Right atrium auricular region (tissue), 2 donors: ENCODE measurements around the gene EPHA6. TPM values are rescaled to one million over a fixed set of nuclear protein-coding genes. Genes with fewer than 3 reads are reported as not detected.

Experiments
- DNase-seq: peaks from one replicate; pipeline ENCODE4 v3.0.0-alpha.2; 2019; ENCODE audit warnings: low spot score
- H3K27ac ChIP-seq, 2 donors: fragments of 200-600 bp; sonication (generic); 1 replicate in 1 of 2; 2 replicates in 1 of 2; pipeline ENCODE4 v1.5.1; 2016 to 2019
- H3K27me3 ChIP-seq, 2 donors: fragments of 200-600 bp; sonication (generic); one replicate each; pipeline versions ENCODE4 v1.5.1 to v1.6.0; 2017 to 2019
- H3K36me3 ChIP-seq: fragments of 200-600 bp; sonication (generic); one replicate; pipeline ENCODE4 v1.5.1; 2016
- H3K4me1 ChIP-seq, 2 donors: fragments of 200-600 bp; sonication (generic); one replicate each; pipeline versions ENCODE4 v1.5.1 to v1.6.0; 2017 to 2019
- H3K4me3 ChIP-seq, 2 donors: fragments of 200-600 bp; sonication (generic); 1 replicate in 1 of 2; 2 replicates in 1 of 2; pipeline ENCODE4 v1.5.1; 2017 to 2019; ENCODE audit warnings: mild to moderate bottlenecking in 1 of 2, moderate library complexity in 1 of 2
- H3K9me3 ChIP-seq, 2 donors: fragments of 200-600 bp; sonication (generic); one replicate each; pipeline ENCODE4 v1.5.1; 2019
- total RNA-seq, 2 donors: library from RNA; depleted of rRNA; stranded (reverse); fragments of >200 nt; gene quantifications; one replicate each; pipeline ENCODE4 v1.1.0, GENCODE V29; 2016
- TF ChIP-seq, protein P1 (sequence below), 2 donors: fragments of 200-600 bp; sonication (generic); IDR thresholded peaks; one replicate each; pipeline ENCODE4 v1.5.1; 2019; ENCODE audit warnings: antibody characterized with exemption in 2 of 2

EPHA6 gene
- total RNA-seq, 2 donors from 2014 or later = 0.22 to 0.35 TPM

DNA sequence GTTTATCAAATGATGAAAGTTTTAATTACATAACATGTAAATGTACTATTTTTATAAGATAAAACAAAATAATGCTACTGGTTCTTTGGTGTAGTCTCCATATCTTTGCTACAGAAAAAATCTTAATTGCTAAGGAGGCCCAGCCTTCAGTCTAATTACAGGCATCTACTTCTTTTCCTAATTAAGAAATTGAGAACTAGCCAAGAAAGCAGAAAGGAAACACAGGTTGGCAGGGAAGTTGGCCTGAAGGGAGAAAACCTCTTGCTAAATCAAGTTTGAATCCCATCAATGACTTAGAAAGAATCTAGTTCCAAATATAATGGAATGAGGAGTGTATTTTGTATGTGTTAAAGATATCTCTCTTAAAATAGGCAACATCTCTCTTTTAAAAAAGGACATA lies 737.8 kb downstream of the EPHA6 start:
- TF ChIP-seq, protein P1, sequence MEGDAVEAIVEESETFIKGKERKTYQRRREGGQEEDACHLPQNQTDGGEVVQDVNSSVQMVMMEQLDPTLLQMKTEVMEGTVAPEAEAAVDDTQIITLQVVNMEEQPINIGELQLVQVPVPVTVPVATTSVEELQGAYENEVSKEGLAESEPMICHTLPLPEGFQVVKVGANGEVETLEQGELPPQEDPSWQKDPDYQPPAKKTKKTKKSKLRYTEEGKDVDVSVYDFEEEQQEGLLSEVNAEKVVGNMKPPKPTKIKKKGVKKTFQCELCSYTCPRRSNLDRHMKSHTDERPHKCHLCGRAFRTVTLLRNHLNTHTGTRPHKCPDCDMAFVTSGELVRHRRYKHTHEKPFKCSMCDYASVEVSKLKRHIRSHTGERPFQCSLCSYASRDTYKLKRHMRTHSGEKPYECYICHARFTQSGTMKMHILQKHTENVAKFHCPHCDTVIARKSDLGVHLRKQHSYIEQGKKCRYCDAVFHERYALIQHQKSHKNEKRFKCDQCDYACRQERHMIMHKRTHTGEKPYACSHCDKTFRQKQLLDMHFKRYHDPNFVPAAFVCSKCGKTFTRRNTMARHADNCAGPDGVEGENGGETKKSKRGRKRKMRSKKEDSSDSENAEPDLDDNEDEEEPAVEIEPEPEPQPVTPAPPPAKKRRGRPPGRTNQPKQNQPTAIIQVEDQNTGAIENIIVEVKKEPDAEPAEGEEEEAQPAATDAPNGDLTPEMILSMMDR (IDR thresholded peaks at IDR 0.05) = no peak
- Histone ChIP-seq H3K4me3 (no peak overlapping the region), H3K36me3 (no peaks in the 10 kb centered on the region), H3K27me3 (no peaks in the 10 kb centered on the region), H3K9me3 (no peaks in the 10 kb centered on the region), H3K27ac (no peak overlapping the region), H3K4me1 (no peaks in the 10 kb centered on the region)
- DNase-seq = no peak

DNA sequence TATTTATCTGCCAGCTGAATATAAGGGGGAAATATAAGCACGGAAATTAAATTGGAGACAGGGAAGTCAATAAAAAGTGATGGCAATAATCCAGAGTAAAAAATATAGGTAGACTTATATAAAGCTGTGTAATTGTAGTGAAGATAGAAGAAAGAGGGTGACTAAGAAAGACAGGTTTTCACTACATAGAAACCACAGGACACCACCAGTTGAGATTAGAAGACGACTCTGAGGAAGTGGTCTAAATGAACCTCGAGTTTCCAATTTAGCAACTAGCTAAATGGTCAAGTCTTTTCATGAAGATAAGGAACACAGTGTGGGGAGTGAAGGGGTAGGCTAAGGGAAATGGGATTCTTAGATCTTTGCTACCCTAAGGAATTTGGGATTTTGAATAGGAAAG lies 761.3 kb downstream of the EPHA6 start:
- Histone ChIP-seq H3K27ac (no peak overlapping the region), H3K27me3 (no peaks in the 10 kb centered on the region), H3K36me3 (no peaks in the 10 kb centered on the region), H3K4me1 (no peaks in the 10 kb centered on the region), H3K9me3 (no peaks in the 10 kb centered on the region), H3K4me3 (no peak overlapping the region)
- no peak for DNase-seq
- TF ChIP-seq, protein P1 (IDR thresholded peaks at IDR 0.05) = no peak

DNA sequence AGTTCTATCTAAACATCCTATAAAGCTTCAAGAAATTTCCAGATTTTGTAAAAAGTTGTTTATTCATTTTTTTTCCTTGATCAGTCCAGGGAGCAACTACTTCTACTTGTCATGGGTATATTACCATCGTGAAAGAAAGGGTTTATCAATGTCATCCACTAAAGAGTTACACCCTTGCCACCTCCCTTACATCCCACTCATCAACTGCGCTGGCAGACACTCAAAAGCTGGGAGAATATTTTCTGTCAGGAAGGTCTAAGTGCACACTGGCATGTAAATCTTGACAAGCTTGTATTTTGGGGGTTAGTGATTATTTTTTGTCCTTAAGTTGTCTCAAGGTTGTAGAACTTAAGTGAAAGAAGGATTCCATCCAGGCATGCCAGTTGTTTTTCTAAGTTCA lies 761.8 kb downstream of the EPHA6 start:
- Histone ChIP-seq H3K27me3 (no peaks in the 10 kb centered on the region), H3K27ac (no peak overlapping the region), H3K4me3 (no peak overlapping the region), H3K9me3 (no peaks in the 10 kb centered on the region), H3K36me3 (no peaks in the 10 kb centered on the region), H3K4me1 (no peaks in the 10 kb centered on the region)
- TF ChIP-seq, protein P1 (IDR thresholded peaks at IDR 0.05) = no peak
- DNase-seq = no peak

DNA sequence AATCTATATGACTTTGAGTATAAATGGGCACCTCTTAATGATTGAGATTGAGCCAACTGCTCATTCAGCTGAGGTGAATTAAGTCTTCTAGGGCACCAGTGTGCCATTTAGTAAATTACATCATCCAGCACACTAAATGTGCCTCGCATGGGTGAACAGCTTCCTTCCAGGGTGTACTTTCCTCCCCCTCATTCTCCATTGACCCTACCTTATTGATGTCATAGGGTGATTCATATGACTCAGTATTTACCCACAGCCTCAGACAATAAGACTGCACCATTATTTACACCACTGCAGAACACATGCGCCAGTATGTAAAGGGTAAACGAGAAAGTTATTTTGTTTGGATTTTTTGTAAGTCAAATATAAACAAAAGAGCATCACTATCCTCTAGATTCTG lies 765.0 kb downstream of the EPHA6 start:
- Histone ChIP-seq H3K4me3 (no peak overlapping the region), H3K9me3 (no peaks in the 10 kb centered on the region), H3K4me1 (no peaks in the 10 kb centered on the region), H3K36me3 (no peaks in the 10 kb centered on the region), H3K27me3 (no peaks in the 10 kb centered on the region), H3K27ac (no peak overlapping the region)
- no peak for DNase-seq
- TF ChIP-seq, protein P1 (IDR thresholded peaks at IDR 0.05) = no peak

DNA sequence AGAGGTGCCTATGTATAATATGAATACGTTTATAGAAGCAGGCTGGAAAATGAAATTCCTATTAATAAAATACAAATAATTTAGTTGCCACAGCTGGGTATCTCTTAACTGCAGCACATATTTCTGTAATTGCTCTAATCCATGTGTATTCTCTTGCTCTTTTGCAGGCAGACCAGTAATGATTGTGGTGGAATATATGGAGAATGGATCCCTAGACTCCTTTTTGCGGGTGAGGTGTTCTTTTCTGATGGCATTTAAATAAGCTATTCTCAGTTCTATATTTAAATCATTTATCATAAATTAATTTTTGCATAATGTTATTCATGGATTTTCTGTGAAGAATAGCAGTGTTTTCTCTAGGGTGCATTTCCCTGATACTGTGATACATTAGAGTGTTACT lies 796.2 kb downstream of the EPHA6 start:
- H3K27ac ChIP-seq = no peak overlapping the region
- DNase-seq = no peak
- H3K27me3 ChIP-seq = no peaks in the 10 kb centered on the region
- TF ChIP-seq, protein P1 (IDR thresholded peaks at IDR 0.05) = no peak
- H3K4me3 ChIP-seq = no peak overlapping the region
- H3K4me1 ChIP-seq = no peaks in the 10 kb centered on the region
- H3K36me3 ChIP-seq = no peaks in the 10 kb centered on the region
- no peaks in the 10 kb centered on the region for H3K9me3 ChIP-seq

DNA sequence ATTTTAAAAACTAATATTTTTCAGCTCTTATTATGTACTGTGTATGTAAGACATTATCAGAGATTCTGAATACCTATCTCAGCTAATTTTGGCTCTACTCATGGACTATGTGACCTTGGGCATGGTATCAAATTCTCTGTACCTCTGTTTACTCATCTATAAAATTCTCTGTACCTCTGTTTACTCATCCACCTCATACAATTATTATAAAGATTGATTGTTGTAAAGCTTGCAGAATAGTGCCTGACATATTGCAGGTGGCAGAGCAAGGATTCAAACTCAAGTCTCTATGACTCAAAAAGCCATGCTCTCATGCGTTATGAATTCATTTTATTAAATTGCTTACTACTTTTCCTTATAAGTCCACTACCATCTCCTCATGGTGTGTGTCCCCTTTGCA lies 798.2 kb downstream of the EPHA6 start:
- Histone ChIP-seq H3K9me3 (peaks cover 0 to 6% of the 10 kb centered on the region in 2 donors), H3K27ac (no peak overlapping the region), H3K4me1 (no peaks in the 10 kb centered on the region), H3K27me3 (no peaks in the 10 kb centered on the region), H3K36me3 (no peaks in the 10 kb centered on the region), H3K4me3 (no peak overlapping the region)
- DNase-seq = no peak
- TF ChIP-seq, protein P1 (IDR thresholded peaks at IDR 0.05) = no peak
